Epidermal melanocyte (primary cell): ENCODE measurements around the gene ADAMTS2.
A peak's percentile ranks its signal among the peaks of the same experiment; 100 is the strongest.
"Not testable (repeated sequence)": the region's sequence is repeated elsewhere in the genome, so short reads cannot be mapped to it uniquely, and the experiment has no call there.

ENCODE experiments used
- DNase-seq: peaks from one replicate; pipeline ENCODE4 v3.0.0; 2011; ENCODE audit warnings: low spot score; ENCODE audit not compliant: insufficient read length

Gene ADAMTS2

GRCh38 chr5:179326122-179326927 is 18.9 kb downstream of the ADAMTS2 start:
- peak; percentile 55 for DNase-seq

DNA sequence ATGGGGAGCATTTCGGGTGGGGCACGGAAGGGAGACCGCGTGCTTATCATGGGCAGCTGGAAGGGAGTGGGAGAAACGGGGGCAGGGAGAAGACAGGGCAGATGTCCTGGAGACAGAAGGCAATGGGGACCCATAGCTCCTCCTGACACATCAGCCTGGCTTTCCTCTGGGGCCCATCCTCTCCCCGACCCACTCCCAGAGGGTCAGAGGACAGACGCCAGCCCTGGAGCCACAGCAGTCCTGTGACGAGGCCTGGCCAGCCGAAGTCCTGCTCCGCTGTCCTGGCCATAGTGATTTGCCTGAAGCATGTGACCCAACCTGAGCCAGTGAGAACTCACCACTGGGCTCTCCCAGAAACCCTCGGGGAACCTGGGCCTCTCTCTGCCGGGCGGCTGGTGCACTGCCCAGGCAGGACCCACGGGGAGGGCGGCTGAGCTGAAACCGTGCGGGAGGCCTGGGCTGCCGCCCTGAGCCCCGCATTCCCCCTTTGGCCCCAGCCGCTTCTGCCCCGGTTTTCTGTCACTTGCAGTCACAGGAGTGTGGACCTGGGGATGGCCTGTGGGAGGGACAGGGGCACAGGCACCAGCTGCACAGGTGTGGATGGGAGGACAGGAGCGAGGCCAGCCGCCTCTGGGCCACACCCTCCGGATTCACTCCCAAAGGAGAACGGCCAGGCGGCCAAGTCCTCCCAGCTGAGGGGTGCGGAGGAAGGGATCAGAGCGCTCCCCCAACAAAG is 19.8 kb downstream of the ADAMTS2 start:
- DNase-seq, result no peak

GRCh38 chr5:179324760-179325295 is 20.4 kb downstream of the ADAMTS2 start:
- DNase-seq, result no peak

GRCh38 chr5:179324316-179324715 is 20.9 kb downstream of the ADAMTS2 start:
- not testable (repeated sequence) for DNase-seq

DNA sequence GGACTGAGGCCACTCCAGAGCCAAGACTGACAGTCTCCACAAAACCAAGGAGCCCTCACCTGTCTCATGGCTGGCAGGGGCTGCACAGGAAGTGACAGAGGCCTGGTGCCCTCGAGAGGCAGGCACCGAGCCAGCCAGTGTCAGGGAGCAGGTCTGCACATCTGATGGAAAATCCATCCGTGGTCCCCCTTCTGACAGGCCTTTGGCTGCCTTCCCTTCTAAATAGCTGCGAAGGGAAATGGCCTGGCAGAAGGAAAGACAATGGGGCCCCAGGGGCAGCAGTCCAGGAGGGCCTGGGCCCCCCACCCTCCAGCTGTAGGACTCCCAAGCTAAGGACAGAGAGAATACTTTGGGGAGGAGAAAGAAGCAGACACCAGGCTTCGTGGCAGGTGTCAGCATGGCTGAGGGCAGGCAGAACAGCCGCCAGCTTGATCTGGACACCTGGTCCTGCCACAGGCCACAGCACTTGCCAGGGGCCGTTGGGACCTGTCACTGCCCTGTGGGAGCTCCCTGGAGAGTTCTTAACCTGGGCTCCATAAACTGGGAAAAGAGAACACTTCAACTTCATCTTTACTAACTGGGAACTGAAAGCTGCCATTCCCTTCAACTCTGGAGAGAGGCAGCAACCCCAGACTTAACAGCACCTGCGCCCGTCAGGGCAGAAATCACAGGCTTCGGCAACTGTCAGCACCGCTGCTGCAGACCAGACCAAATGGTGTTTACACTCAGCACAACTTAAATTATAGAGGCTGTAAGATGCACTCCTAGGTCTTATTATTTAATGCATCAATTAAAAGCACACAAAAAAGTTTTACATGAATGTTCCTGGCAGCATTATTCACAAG is 22.0 kb downstream of the ADAMTS2 start:
- DNase-seq, result no peak

DNA sequence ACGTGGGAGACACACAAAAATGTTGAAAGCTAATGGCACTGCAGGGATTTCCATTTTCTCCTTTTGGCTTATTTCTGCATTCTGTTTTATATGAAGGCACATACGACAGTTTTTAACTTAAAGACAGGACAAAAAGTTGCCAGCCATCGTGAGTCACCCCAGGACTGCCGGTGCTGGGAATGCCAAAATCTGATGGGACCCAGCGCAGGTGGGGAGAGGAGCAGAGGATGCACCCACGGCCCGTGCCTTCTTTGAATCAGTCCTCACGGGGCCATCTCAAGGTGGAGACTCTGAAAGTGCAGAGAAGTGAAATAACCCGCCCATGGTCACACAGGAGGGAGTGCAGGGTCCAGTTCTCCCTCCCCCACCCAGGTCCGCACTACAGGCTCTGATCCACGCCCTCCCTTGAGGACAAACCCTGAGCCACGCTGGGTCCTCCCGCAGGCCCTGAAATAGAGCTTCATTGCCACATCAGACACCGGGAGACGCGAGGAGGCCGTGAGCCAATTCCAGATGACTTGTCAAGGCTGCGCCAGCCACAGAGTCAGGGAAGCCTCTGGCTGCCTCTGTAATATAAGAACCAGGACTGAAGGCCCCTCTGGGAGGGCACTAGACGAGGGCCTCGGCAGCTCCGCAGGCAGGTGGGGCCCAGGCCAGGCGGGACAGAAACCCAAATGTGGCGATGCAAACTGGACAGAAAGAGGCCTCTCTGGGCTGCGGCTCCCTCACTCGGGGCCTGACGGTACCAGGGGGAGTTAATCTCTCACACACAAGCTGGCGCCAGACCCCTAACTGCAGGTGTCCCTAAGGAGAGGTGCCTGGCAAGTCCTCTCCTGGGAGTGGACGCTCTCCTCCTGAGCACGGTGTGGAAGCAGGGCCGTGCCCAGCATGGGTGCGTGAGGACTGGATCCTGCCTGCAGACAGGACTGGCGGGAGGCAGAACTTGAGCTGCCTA is 22.9 kb downstream of the ADAMTS2 start:
- no peak for DNase-seq

GRCh38 chr5:179321206-179321987 is 23.9 kb downstream of the ADAMTS2 start:
- DNase-seq, result no peak

DNA sequence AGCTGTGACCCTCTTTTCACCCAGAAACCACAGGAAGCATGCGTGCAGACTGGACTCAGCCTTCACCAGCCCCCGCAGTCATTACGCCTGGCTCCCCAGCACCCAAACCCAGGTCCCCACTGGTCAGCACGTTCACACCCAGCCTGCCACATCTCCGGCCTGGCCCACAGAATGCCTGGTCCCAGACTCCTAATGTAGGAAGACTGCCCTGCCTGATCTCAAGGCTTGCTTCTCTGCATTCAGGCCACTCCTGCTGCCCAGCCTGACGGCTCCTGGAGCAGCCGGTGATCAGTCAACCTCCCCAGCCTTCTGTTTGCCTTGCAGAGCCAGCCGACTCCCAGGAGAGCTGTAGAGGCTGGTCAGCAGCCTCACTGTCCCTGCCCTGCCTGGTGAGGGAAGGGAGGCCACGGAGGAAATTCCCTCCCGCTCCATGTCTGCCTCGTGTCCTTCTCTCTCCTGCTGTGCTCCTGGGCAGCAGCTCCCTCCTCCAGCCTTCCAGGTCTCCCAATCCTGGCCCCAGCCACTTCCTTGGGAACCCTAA is 25.4 kb downstream of the ADAMTS2 start:
- no peak for DNase-seq

DNA sequence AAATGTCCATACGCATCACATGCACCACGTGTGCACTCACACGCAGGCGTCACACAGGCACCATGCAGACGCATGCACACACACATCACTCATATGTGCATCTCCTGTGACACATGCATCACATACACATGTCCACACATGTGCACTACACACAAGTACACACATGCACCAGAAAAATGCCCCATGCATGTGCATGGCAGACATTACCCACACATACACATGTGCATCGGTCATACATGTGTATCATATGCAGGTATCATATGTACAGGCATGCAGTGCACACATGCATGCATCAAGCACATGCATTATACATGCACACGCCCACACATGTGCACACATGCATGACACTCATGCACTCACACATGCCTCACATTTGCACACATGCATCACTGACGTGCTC is 26.1 kb downstream of the ADAMTS2 start:
- DNase-seq, result no peak

GRCh38 chr5:179318221-179318955 is 26.9 kb downstream of the ADAMTS2 start:
- no peak for DNase-seq

GRCh38 chr5:179317411-179318220 is 27.6 kb downstream of the ADAMTS2 start:
- DNase-seq, result no peak

DNA sequence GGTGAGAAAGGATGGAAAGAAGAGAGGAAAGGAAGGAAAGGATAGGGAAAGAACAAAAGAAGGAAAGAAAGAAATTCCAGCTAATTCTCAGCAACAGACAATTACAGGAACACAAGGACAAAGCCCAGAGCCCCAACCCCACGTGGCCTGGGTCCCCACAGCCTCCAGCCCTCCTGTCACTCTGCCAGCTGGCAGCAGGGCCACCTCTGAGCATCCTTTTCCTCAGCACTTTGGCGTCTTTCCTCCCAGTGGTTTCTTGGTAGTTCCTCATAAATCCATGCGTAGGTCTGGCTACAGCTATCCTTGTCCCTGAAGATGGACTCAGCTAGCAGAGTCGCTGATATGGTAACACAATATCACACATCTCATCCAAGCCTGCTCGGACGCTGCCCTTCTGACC is 28.3 kb downstream of the ADAMTS2 start:
- DNase-seq, result no peak

GRCh38 chr5:179316111-179316551 is 29.1 kb downstream of the ADAMTS2 start:
- DNase-seq, result no peak

DNA sequence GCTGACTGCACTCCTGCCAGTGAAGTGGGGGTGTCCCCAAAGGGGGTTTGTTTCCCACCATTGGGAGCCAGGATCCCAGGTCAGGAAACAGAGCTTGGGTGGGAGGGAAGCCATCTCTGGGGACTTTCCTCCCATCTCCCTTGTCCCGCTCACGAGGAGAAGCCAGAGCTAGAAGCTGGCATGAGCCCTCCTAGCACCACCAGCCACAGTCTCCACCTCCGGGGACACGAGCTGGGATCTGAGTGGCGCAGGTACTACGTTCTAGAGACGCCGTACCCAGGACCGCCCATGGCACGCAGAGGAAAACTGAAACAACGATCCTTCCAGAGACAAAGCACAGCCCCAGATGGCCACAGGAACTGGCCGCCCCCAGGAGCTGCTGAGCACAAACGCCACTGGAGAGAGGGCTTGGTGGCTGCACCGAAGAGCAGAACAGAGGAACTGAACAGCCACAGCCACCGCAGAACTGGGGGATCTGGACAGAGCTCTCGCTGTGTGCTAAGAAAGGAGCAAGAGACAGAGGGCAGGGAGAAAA is 29.8 kb downstream of the ADAMTS2 start:
- no peak for DNase-seq

- no peak for DNase-seq
Measured at GRCh38 chr5:179314606-179315355, 30.5 kb downstream of the ADAMTS2 start.

GRCh38 chr5:179313849-179314521 is 31.3 kb downstream of the ADAMTS2 start:
- no peak for DNase-seq
